Prostate gland (tissue), 2 donors: ENCODE measurements around the gene SLFNL1. TPM values are rescaled to one million over a fixed set of nuclear protein-coding genes. Genes with fewer than 3 reads are reported as not detected.

Experiments used
- DNase-seq: peaks from one replicate; pipeline ENCODE4 v3.0.0-alpha.2; 2019; ENCODE audit warnings: low spot score
- H3K27ac ChIP-seq, 2 donors: fragments of 200-600 bp; sonication (generic); 2 replicates each; pipeline ENCODE4 v1.5.1; 2017 to 2019
- H3K27me3 ChIP-seq: fragments of 200-600 bp; sonication (generic); replicated peaks from 2 replicates; pipeline ENCODE4 v1.5.1; 2019; ENCODE audit not compliant: insufficient read depth
- H3K36me3 ChIP-seq, 2 donors: fragments of 200-600 bp; sonication (generic); 1 replicate in 1 of 2; 2 replicates in 1 of 2; pipeline versions ENCODE4 v1.5.1 to v1.8.1; 2017 to 2019
- H3K4me1 ChIP-seq: fragments of 200-600 bp; sonication (generic); replicated peaks from 2 replicates; pipeline ENCODE4 v1.5.1; 2019
- H3K4me3 ChIP-seq, 2 donors: fragments of 200-600 bp; sonication (generic); 2 replicates each; pipeline ENCODE4 v1.5.1; 2017 to 2019
- H3K9me3 ChIP-seq: fragments of 200-600 bp; sonication (generic); 2 replicates; pipeline ENCODE4 v1.5.1; 2017
- CTCF ChIP-seq, 4 experiments: fragments of 200-600 bp in 2 of 4; fragments of 450-650 bp in 2 of 4; sonication (generic) in 2 of 4; IDR thresholded peaks; 1 replicate in 3 of 4; 2 replicates in 1 of 4; pipeline ENCODE4 v1.5.1; 2016 to 2019; ENCODE audit warnings: antibody characterized with exemption in 4 of 4, mild to moderate bottlenecking in 2 of 4, moderate library complexity in 2 of 4
- POLR2A ChIP-seq: fragments of 450-650 bp; IDR thresholded peaks from one replicate; pipeline ENCODE4 v1.6.1; 2016; ENCODE audit warnings: antibody characterized with exemption, mild to moderate bottlenecking
- POLR2AphosphoS5 ChIP-seq: sonication (generic); formaldehyde crosslinking; IDR thresholded peaks from one replicate; pipeline ENCODE4 v1.6.1; 2017; ENCODE audit warnings: antibody characterized with exemption
- WGBS: methylation state at CpG from one replicate; pipeline ENCODE4 v1.1.5; 2018; 5-methylcytosine and 5-hydroxymethylcytosine counted together
- intact Hi-C: fragments of 100-400 bp; cut with DNase I; formaldehyde crosslinking; loops from one replicate; pipeline ENCODE4 v1.14.2; 2022
- total RNA-seq, 2 donors: library from RNA; depleted of rRNA; stranded (reverse); fragments of >200 nt; gene quantifications; one replicate each; pipeline ENCODE4 v1.1.0, GENCODE V29; 2016

Gene SLFNL1
- total RNA-seq, 2 donors from 2014 or later = 2.4 to 5.8 TPM

GRCh38 chr1:40980453-40981121, 40.9 kb downstream of the SLFNL1 start:
- Histone ChIP-seq H3K4me1 (no peaks in the 10 kb centered on the region), H3K27me3 (no peaks in the 10 kb centered on the region), H3K9me3 (no peaks in the 10 kb centered on the region), H3K36me3 (no peaks in the 10 kb centered on the region), H3K4me3 (peak overlapping the region; percentile 34 to 60), H3K27ac (peak overlapping the region; percentile 90 to 92)
- WGBS = 31% methylated on average over 27 of the region's 27 CpGs
- no peak for DNase-seq
- TF ChIP-seq POLR2A (no peak), CTCF (IDR thresholded peaks at IDR 0.05) (no peak), POLR2AphosphoS5 (no peak)
- intact Hi-C loops = loop anchor here (1.0 kb wide), 1 partner anchor 23 kb away; no protein-coding TSS in a partner anchor

- peak overlapping the region; percentile 90 to 92 for H3K27ac ChIP-seq
- WGBS = 2% methylated on average over 40 of the region's 50 CpGs
- intact Hi-C loops = no loop called here
- peak overlapping the region; percentile 34 to 60 for H3K4me3 ChIP-seq
- H3K27me3 ChIP-seq = no peaks in the 10 kb centered on the region
- no peaks in the 10 kb centered on the region for H3K4me1 ChIP-seq
- DNase-seq = no peak
- H3K9me3 ChIP-seq = no peaks in the 10 kb centered on the region
- no peak for TF ChIP-seq POLR2A
- no peak for TF ChIP-seq CTCF (IDR thresholded peaks at IDR 0.05)
- no peak for TF ChIP-seq POLR2AphosphoS5
- no peaks in the 10 kb centered on the region for H3K36me3 ChIP-seq
Measured at GRCh38 chr1:40980068-40980452, 41.5 kb downstream of the SLFNL1 start.

GRCh38 chr1:40979241-40980067, 42.1 kb downstream of the SLFNL1 start, which contains the start of gene CTPS1:
TSS of gene CTPS1 (plus strand) at chr1:40979696. CDS start at chr1:40983291, 3,595 bp downstream.
- TF ChIP-seq POLR2AphosphoS5 (peak; percentile 84), CTCF (IDR thresholded peaks at IDR 0.05) (peak in 1 of 4 experiments; percentile 20), POLR2A (peak; percentile 79)
- 0% methylated on average over 56 of the region's 96 CpGs for WGBS
- Histone ChIP-seq H3K4me1 (no peaks in the 10 kb centered on the region), H3K4me3 (peak within 1 kb of the TSS; percentile 34 to 60), H3K27me3 (no peaks in the 10 kb centered on the region), H3K9me3 (no peaks in the 10 kb centered on the region), H3K36me3 (no peaks in the 10 kb centered on the region), H3K27ac (peak within 1 kb of the TSS; percentile 90 to 92)
- intact Hi-C loops = no loop called here
- peak; percentile 92 for DNase-seq

- TF ChIP-seq CTCF (IDR thresholded peaks at IDR 0.05) = no peak
- no peak for TF ChIP-seq POLR2A
- TF ChIP-seq POLR2AphosphoS5 = no peak
- H3K4me1 ChIP-seq = no peaks in the 10 kb centered on the region
- 43% methylated on average over 11 of the region's 17 CpGs for whole genome bisulfite sequencing
- H3K4me3 ChIP-seq = peak overlapping the region; percentile 34 to 60
- peak overlapping the region; percentile 90 to 92 for H3K27ac ChIP-seq
- H3K36me3 ChIP-seq = no peaks in the 10 kb centered on the region
- intact Hi-C loops = no loop called here
- no peaks in the 10 kb centered on the region for H3K9me3 ChIP-seq
- no peak for DNase-seq
- H3K27me3 ChIP-seq = no peaks in the 10 kb centered on the region
Measured at GRCh38 chr1:40978886-40979240, 42.7 kb downstream of the SLFNL1 start.
